GM18519 (cell line): ENCODE results near the gene EGFR.

Experiments
- ATAC-seq: cut with Tn5 transposase; IDR thresholded peaks from one replicate; pipeline ENCODE4 v1.9.1; 2021; ENCODE audit warnings: mild to moderate bottlenecking, moderate library complexity; ENCODE audit not compliant: unreplicated experiment, low FRiP score

Gene EGFR

DNA sequence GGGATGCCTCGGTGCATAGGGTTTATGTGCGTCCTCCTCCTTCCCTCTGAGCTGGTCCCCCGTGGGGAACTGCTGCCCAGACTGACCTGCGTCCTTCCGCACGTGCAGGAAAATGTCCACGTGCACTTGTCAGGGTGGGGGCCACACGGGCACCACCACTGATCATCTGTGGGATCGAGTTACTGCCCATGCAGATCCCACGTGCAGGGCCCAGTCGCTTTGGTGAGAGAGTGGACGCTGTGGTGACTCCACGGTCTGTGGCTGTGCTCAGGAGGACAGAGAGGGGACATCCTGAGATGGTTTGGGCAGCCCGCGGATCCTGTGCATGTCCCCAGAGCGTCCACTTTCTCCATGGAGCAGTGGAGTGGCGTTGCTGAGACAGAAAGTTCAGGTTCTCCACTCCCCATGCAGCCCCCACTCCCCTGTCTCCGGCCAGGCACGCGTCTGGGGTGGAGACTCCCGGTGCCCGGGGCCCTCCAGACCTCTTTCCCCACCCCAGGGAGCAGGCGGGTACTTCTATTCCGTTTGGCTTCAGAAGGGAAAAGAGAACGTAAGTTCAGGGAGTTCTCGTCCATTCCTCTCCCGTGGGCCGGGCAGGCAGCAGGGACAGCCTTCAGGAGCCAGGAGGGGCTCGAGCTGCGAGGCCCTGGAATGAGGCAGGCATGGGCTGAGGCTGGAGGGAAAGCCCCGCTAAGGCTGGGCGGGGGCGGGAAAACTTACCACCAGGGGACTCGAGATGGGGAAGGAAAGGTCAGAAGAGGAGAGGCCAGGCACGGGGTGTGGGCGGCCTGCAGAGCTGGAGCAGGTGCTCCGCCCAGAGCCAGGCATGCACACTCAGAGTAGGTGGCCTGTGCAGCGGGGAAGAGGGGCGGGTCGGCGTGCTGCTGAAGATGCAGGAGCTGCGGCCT is 59.9 kb downstream of the EGFR start:
- no peak for ATAC-seq

DNA sequence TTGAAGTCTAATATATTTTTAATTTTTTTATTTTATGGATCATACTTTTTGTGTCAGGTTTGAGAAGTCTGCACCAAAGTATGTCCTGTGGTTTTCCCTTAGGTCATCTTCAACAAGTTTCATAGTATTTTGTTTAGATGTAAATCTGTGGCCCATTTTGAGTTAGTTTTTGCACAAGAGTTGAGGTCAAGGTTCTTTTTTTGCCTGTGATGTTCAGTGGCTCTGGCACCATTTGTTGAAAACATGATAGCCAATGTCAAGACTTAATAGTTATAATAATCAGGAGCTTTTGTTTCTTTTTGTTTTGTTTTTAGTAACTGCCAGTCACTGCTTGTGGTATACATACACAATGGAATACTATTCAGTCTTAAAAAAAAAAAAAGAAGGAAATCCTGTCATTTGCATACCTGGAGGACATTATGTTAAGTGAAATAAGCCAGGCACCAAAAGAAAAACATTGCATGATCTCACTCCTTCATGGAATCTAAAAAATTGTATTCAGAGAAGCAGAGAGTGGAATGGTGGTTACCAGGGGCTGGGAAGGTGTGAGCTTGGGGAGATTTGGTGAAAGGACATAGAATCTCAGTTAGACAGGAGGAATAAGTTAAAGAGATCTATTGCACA is 61.3 kb downstream of the EGFR start:
- ATAC-seq = no peak

DNA sequence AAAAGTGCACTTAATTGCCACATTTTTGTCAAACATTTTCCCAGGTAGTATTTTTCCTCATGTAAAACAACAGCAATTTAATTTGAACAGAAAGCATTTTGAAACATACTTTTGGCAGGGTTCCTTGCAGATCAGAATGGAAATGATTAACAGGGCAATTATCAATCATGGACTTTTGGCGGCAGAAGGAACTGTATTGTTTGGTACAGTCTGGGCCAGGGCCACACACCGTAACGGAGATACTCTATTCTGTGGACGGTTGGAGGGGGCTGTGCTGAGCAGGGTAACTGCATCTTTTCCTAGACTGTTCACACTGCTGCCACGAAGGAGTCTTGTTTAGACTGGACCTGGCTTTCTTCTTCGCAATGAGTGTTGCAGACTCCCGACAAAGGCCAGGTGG is 62.3 kb downstream of the EGFR start:
- no peak for ATAC-seq

DNA sequence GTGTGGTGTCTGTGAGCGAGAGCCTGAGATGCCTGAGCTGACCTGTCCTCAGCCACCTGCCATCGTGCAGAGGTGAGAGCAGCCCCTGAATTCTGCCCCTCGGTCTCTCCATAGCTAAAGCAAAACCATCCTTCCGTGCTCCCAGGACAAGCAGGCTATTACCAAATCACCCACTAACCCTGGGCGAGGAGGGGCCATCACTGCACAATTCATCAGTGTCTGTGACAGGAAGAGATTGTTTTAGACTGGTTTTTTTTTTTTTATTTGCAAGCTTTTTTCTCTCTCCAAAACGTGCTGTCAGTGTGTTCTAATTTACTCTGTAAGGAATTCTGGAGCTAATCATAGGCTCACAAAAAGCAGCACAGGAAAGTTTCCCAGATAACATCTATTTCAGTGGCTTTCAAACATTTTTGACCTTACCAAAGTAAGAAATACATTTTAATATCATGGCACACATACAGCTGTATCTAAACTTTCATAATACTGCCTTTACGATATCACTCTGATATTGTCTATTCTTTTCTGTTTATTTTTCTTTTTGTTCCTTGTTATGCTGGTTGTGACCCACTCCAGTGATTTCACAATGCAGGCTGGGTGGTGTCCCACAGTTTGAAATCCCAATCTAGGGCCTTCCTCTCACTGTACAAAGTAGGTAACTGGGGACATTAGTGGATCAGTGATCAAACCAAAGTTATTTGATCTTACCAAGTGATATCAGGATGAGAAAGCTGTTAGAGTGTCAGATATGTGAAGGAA is 62.8 kb downstream of the EGFR start:
- ATAC-seq = no peak

DNA sequence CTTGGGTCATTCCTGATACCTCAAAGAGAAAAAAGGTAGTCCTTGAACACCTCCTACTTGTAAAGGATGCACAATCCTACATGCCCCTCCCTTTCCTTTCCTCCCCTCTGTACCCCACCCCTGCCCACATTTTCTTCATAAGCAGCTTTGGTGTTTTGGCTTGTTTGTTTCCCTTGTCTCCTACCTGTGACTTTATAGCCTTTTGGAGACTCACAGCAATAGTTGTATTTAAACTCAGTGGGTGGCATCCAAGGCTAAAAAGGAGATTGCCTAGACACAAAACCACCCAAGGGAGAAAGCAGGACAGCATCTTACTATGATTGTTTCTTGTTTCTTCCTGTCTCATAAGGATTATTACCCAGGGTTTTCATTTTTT is 63.4 kb downstream of the EGFR start:
- ATAC-seq = no peak

DNA sequence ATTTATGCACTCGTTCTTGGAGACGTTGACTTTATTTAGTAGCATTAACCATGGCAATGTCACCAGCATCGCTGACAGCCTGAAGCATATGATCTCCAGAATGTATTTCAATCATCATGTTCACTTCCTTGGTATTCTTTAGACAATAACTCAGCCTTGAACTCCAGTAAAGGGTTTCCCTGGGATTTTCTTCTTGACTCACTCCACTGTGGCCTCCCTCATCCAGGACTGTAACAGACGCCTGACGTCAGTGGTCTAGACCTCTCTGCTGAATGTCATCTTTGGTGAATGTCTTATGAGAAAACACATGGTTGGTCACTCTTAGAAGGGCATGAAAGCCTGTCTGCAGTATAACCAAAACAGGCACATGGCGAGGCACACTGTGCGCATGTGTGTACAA is 64.4 kb downstream of the EGFR start:
- no peak for ATAC-seq

DNA sequence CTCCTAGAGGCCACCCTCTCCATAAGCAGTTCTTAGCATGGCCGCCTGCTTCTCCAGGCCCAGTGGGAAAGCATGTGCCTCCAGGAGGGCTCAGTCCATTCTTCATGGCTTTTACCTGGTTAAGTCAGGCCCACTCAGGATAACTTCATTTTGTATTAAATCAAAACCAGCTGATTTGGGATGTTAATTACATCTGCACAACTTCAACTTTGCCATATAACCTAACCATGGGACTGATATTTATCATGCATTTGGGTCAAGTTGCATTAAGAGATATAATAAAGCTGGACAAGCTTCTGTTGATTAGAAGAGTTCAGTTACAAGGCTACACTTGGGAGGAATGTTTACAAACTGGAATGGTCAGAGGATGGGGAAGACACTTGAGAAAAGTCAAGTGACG is 65.5 kb downstream of the EGFR start:
- no peak for ATAC-seq

DNA sequence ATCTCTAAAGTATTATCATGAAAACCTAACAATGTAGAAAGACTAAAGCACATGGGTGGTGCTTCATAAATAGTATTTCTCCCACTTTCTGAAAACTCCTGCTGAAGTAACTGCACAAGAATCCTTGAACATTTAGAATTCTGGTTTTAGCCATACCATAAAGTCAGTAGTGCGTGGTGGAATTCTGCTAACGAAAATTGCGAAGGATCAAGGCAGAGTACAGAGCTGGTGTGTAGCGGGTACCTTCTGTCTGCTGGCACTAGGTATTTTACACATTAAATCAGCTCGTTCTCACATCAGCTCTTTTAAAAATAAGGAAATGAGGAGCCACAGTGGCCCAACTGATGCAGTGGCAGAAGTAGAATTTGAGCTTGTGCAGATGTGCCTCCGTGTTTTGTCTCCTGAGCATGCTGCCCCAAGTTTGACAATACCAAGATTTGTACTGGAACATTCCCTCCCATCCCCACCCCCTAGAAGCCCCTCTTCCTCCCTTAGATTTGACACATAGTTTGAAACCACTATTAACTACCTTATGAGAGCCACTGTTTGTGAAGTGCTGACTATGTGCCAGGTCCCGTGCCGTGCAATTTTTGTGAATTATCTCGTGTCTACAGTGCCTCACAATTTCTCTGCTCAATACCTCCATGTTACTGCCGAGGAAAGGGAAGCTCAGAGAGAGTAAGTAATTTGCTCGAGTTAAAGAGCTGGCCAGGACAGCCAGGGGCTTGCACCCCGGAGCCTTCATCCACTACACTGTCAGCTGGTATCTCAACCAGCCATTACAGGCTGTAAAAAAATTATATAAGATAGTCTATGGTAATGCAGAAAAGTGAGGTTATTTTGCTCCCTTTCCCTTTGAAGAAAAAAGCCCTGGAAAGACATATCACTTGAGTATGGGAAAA is 66.9 kb downstream of the EGFR start:
- ATAC-seq = no peak

DNA sequence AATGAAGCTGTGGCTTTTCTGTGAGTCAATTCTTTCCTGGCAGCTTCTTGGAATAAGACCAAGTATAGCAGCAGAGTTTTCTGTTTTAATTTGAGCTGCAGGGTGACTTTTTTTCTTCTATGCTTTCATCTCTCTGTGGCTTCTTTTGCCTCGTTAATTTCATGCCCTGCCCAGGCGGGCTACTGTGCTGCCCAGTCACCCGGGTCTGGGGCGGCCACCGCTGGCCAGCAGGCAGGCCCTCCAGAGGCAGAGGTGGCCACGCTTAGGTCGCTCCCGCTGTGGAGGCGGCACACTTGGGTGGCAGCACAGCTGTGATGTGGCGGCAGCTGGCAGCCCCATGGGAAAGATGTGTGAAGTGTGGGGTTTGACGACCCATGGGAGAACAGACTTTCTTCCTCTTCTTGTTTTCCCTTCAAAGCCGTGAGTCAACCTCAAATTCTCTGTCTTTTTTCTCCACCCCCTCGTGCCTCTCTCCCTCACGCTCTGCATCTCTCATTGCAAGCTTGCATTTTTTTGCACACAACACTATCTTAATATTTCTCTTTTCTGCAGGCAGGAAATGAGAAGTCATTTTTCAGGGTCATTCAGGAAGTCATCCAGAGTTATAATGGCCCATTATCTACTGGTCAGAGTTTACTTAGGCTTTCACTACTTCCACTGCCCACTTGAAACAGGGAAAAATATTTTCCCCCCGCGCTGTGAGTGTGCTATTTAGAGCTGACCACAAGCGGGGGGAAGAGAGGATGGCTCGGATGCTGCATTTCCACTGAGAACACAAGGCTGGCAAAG is 67.8 kb downstream of the EGFR start:
- ATAC-seq = peak; percentile 39

DNA sequence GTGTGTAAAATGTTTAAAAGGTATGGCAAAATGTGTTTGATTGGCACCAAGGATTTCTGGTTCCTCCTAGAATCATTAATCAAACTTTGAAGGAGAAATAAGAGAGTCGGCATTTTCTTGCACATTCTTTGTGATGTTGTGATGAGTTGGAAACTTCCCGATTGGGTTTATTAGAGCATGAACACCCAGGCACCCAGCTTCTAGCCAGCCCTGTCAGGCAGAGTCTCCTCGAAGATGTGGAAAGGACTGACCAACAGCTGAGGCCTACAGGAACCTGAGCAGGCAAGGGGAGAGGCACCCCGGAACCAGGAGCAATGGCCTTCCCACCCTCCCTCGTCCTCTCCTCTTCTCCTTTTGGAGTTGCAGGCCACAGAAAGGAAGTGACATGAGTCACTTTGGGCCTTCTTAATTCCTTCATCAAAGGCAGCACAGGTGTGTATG is 68.7 kb downstream of the EGFR start:
- no peak for ATAC-seq

DNA sequence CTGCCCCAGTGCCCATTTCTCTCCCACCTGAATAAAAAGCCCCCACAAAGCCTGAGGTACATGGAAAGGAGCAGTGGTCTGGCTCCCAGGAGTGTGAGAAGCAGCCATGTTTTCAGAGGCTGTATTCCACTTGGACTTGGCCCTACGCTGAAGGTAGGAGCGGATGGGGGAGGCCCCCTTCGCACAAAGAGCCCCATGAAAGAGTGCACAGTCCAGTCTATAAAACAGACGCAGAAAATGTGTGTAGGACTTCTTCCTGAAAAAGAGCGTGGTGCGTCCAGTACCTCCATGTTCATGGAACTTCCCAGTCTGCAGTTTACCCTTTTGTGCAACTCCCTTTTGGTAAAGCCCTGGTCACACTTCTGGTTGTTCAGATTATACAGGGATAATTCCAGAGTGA is 69.3 kb downstream of the EGFR start:
- ATAC-seq = no peak

DNA sequence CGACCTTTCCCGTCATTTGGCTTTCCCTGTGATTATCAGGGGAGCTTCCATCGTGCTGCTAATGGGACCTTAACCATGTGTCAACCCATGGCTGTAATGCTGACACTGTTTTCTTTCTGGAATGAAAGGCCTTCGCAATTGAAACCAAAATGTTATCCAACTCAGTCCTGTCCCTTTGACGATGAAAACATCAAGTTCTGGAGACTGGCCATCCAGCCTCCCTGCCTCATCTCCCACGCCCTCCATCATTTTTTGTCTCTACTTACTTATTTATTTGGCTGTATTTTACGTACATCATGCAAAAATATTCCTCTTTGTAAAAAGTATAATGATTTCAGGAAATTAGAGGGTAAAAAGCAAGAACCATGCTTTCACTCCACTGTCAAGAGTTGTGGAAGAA is 69.8 kb downstream of the EGFR start:
- ATAC-seq = no peak

DNA sequence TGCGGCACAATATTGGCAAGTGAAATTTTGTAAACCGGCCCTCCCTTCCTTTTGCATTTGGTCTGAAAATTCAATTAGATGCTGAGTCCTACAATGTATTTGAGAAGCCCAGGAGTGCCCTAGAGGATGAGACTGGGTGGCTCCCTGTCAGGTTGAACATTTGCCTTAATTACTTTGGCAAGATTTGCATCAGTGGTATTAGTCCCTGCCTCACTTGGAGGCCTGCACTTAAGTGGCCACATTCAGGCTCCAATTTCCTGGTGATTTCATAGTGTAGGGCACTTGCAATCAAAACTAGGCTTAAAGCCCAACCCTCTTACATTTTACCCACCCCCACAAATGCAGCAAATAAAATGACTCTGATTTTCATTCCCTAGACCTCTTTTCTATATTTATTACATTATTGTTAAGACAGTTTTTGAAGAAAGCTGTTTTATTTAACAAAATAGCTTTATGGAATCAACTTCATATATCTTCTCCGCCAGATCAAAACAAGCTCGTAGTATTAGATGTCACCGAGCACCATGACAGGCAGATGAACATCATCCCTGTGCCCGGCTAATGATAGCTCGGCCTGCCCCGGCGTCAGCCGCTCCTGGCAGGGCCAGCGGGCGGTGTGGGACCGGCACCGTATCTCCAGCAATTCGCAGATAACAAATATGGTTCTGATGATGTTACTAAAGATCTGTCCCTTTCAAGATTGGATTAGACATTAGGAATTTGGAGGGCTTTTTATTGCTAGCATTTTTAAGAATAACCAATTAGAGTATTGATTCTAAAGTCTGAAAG is 73.6 kb downstream of the EGFR start:
- no peak for ATAC-seq

DNA sequence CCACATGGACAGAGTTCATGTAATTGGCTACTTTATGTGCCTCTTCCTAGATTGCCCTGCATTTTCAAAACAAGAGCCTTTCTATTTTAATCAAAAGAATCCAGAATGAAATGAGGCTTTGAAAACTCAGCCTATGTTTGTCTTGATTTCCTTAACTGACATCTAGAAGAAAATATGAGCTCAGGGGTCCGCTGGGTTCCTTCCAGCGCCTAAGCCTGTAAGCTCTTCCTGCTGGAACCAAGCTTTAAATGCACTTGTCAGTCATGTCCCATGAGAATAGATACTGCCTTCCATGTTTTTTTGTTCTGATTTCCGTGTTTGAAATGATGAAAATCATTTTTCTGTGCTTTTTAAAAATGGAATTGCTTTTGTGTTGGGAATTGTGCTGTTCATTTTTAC is 74.2 kb downstream of the EGFR start:
- ATAC-seq = no peak

DNA sequence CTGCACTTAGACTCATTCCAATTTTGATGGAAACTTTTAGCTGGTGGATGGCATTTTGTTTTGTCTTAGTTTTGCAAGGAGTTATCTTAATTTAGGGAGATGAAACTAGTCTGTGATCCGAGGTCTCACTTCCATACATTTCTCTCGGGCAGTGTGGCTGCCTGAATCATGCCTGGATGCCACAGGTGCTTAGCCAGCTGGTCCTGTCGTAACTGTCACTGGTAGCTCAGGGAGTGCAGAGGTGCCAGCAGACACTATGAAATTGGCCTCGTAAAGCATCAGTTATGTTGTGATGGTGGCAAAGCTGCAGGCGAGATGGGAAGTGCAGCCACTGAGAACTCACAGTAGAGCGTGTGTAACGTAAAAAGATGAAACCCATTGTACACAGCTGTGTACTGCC is 74.9 kb downstream of the EGFR start:
- no peak for ATAC-seq

DNA sequence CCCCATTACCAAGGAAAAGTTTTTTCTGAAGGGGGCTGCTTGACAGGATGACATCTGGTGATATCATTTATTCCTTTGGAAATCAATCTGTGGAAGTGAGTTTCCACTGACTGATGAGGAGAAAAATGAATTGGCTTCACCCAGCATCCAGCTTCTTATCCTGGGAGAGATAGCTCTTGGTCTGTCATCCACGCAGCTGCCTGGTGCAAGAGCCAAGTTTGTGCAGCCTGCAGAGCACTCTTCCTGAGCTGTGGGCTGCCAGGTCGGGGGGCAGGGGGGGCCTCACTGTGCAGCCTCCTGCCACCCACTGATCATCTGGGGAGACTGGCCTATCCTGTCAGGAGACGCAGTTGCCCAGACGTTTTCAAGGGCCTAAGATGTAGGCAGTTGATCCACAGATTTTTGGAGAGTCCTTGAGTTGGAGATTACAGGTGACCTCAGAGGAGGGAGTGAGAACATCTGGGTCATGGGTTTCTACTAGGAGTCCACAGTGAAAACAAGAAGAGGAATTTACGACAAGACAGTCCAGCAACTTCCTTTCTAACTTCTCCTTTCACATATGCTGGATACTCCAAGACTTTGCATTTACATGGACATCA is 75.4 kb downstream of the EGFR start:
- ATAC-seq = no peak

DNA sequence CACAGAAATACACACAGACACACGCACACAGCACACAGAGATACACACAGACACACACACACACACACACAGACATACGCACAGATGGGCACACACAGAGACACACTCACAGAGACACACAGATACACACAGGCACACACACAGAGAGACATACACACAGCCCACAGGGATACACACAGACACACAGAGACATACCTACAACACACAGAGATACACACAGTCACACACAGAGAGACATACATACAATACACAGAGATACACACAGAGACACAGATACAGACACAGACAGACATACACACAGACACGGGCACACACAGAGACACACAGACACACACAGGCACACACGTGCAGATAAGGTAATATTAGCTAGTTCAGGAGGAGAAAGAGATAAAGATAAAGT is 76.9 kb downstream of the EGFR start:
- no peak for ATAC-seq

DNA sequence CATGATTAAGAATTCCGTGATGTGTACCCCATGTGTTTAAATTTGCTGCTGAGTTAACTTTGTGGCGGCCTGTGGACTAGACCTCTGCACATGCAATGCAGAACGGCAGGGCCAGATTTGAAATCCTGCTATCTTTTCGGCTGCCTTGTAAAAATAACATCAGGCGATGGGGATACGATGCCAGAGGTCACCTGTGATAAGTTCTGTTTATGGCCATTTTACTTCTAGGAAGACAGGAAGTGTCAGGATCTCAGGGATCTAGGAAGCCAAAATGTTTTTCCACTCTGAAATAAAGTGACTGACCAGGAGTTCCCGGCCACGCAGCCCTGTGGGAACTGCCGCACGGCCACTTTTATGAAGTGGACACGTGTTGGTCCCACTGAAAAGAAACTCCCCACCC is 77.5 kb downstream of the EGFR start:
- no peak for ATAC-seq

DNA sequence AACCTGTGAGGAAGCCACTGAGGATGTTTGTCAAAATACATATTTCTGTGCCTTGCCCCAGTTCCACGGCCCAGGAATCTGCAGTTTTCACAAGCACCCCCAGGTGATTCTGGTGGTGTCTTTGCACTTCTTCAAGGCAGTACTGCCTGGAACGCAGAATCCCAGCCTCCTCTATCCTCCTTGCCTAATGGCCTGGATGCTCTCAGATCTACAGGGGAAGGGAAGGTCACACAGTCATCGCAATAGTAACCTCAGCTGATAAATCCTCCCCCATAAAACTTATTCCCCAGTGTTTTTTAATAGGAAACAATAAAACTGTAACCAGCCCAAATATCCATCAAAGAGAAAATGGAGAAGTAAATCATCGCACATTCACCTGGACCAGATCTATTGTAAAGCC is 78.3 kb downstream of the EGFR start:
- no peak for ATAC-seq
